ENCODE measurements around the gene TBC1D7.

DNA sequence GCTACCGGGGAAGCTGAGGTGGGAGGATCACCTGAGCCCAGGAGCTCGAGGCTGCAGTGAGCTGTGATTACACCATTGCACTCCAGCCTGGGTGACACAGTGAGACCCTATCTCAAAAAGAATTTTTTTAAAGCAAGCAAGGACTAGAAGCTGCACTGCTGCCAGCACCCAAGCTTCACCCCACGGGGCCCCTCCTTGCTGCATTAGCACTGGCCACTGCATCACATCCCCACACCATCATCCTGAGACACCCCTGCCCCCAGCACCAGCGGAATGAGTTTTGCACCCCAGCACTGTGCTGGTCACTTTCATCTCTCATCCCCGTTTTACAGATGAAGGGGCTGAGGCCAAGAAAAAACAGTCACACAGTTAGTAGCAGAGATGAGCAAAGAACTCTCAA lies 30.9 kb downstream of the TBC1D7 start:
- TF ChIP-seq, protein P1, sequence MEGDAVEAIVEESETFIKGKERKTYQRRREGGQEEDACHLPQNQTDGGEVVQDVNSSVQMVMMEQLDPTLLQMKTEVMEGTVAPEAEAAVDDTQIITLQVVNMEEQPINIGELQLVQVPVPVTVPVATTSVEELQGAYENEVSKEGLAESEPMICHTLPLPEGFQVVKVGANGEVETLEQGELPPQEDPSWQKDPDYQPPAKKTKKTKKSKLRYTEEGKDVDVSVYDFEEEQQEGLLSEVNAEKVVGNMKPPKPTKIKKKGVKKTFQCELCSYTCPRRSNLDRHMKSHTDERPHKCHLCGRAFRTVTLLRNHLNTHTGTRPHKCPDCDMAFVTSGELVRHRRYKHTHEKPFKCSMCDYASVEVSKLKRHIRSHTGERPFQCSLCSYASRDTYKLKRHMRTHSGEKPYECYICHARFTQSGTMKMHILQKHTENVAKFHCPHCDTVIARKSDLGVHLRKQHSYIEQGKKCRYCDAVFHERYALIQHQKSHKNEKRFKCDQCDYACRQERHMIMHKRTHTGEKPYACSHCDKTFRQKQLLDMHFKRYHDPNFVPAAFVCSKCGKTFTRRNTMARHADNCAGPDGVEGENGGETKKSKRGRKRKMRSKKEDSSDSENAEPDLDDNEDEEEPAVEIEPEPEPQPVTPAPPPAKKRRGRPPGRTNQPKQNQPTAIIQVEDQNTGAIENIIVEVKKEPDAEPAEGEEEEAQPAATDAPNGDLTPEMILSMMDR (conservative IDR thresholded peaks at IDR 0.05; ENCODE audit: low read depth, low read length) = no peak
- no peak for TF ChIP-seq EZH2phosphoT487 (IDR thresholded peaks at IDR 0.05; ENCODE audit: borderline replicate concordance, low read length)
- TF ChIP-seq EZH2 (IDR thresholded peaks at IDR 0.05; ENCODE audit: low read length, unreplicated experiment) = no peak

All from PC-3 (cell line).